Epidermal melanocyte (primary cell): ENCODE data around the gene DGKI.

Source experiments
- DNase-seq: peaks from one replicate; pipeline ENCODE4 v3.0.0; 2011; ENCODE audit warnings: low spot score; ENCODE audit not compliant: insufficient read length

DGKI gene

DNA sequence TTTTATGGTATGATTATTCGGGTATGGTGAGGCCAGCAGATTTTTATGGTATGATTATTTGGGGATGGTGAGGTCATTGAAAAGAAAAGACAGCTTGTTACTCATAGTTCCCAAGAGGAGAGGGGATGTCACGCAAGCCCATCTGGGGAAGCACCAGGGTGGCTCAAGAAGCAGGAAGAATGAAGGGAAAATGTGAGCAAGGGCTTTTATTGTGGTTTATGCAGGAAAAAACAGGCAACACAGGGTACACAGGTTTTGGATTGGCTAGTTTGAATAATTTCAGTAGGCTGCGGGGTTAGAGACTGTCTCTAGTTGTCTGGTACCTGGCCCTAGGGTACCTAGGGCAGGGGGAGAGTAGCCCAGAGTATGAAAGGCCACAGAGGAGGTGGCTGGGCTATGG, 26.8 kb upstream of the DGKI start:
- no peak for DNase-seq

DNA sequence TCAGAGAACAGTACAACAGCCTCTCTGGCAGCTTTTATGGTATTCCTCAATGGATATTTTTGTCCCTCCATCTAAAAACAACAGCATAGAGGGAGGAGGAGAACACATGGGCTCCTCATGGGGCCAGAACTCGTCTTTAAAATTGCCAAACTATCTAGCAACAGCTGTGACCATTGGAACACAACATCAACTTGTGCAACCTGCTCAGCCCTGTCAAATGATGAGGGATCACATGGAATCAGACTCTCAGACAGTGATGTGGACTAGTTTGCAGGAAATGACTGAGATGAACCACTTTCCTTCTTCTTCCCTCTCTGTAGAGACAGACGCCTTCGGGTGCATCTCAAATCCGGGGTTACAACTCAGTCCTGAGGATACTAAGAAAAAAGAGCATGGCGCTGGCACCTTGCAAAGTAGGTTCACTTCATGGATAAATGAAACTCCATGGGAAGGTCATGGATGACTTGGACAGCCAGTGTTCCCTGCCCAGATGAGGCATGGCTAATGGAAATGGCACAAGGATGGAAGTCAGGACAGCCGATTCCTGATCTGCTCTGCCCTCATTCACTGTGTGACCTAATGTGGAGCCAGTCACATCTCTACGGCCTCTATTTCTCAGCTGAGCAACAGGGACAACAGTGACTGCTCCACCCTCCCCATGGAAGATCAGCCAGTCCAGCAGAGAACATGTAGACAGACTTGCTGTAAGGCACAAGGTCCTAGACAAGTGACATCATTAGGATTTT, 24.6 kb upstream of the DGKI start:
- DNase-seq = no peak

DNA sequence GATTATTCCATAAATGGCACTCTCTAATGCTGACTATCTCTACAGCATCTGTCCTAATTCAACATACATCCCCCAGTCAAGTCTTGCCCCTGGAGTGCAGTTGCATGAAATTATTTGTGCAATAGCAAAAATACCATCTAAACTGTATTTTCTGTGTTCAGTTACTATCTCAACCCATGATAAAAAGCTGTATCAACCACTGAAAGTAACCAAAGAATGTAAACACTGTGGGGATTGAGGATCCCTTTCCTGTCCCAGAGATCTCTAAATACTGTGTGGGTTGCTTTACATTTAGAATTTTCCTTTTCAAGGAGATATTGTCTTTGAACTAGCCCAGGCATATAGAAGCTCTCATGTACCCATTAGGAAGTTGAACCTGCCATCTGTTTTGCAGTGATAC, 23.9 kb upstream of the DGKI start:
- DNase-seq = no peak

DNA sequence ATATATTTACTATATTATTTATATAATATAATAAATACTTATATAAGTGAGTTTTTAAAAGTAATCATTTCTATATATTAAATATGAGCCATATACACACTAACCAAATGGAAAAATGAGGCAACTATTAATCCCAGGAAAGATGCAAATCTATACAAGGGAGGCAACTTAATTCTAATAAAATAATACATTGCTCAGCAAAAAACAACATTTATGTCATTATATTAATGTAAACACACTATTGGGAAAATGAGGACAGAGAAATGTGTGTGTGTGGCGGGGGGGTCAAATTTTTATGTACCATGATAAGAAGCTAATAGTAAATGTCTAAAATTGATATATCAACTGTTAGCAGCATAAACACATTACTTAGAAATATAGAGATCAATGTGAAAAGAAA, 23.3 kb upstream of the DGKI start:
- no peak for DNase-seq

DNA sequence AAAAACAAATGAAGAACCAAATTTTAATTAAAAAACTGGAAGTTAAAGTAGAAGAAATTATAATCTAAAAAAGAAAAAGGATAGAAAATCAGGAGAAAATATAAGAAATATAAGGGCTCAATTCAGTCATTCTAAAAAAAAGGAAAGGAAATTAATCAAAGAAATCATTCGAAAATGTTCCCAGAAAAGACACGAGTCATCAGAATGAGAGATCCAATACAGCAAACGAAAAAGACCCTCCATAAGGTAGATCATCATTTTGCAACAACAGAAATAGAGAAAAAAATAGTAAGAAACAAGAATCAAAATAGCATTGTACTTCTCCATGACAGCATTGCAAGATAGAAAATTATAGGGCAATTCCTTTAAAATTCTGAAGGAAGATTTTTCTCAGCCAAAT, 22.5 kb upstream of the DGKI start:
- no peak for DNase-seq

DNA sequence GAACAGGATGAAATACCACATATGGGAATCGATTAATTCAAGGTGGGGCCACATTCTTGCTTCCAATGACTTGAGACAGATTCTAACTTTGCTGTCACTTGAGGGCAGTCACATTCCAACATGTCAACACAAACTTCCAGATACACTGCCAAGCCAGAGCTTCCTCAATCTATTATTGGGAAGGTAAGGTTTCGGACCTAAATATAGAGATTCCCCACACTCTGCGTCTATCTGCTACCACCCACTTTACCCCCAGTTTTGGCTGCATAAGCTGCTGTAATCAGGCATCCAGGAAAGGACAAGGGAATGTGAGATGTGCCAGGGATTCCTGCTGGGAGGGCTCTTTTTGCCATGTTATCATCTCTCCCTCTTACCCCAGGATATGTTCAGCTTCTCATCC, 20.5 kb upstream of the DGKI start:
- DNase-seq = no peak

DNA sequence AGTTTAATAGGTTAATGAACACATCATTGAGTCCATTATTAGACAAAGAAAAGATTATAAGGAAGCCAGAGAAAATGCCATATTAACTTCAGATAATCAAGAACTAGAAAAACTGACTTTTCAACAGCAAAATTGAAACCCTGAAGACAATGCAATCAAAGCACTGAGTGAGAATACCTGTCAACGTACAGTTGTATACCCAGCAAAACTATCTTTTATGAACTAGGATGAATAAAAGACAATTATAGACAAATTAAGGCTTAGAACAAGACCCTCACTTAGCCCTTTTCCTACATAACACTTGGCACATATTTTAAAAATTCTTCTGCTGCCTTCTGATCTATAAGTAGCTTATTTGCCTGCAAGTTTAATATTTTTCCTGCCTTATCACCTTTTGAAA, 19.0 kb upstream of the DGKI start:
- no peak for DNase-seq

DNA sequence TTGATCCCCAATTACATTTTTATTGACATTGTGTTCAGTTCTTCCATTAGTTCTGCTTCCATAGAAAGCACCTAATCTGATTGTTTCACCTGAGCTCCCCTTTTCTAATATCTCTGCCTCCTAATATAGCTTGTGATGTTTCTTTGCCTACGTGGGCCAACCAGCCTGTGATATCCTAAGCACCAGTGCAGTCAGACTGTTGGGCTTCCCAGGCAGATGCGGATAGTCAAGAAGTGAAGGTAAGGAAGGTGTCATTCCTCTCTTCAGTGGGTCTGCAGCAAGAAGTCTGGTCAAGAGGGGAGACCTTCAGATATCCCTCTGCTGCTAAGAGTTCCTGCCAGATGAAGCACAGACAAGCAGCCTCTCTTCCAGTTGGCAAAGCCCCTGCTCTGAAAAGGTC, 16.2 kb upstream of the DGKI start:
- DNase-seq = no peak

DNA sequence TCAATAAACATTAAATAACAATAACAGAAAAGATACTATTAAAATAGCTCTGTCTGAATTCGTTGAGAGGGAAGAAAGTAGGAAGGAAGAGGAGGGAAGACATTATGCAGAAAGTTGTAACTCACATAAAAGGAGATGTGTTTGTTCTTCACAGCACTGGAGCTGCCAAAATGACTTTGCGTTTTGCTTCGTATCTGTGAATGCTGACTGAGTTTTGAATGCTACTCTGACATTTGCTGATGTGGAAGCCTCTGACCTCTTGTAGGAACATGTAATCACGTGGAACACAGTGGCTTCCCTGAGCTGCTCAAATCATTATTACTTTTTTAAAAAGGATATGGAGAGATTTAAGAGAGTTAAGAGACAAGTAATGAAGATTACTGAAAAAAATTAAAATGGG, 15.6 kb upstream of the DGKI start:
- no peak for DNase-seq

DNA sequence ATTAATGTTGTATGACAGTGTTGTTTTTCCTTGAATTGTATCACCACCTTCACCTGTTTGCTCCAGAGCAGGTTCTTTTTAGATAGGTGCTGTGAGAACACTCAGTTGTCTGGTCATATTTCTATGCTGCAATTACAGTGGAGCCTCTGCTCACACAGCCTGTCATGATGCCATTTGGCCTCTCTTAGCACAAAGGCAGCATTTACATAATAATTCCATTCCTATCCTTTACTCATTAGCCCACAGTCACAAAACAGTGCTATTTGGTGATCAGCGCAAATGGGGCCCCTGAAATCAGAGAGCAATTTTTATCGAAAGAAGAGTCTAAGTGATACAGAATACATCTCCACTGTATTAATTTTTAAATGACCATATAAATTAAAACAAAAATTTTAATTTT, 13.8 kb upstream of the DGKI start:
- no peak for DNase-seq

DNA sequence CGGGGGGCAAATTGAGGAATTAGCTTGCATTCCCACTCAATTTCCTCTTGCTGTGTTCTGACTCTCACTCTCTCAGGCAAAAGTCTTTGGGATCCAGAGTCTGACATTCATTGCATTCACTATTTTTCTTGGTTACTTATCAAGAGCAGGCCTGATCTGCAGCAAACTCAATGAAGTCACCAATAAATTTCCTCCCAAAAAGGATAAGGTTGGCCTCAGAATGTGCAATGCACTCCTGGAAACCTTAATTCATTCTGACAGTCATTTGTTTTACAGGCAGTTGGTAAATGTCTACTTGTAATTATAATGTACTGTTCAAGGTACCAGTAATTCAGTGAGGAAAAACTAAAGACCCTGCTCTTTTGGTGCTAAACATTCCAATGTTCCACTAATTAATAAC, 6.3 kb upstream of the DGKI start:
- DNase-seq = no peak

DNA sequence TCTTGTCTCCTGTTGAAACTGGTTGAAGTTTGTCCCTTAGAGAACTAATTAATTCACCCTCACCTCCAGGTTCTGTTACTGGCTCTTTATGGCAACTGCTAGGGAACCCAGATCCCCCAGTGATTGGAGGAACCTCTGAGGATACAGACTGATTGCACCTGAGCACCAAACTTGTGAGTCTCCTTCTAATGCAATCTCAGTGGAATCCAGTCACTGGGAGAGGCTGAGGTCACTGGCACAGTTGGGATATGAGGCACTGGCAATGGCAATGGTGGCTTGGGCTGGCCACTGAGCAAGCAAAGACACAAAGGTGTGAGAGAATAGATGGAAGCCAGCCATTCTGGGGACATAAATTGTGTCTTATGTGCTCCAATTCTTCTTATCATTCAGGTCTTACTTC, 5.3 kb upstream of the DGKI start:
- DNase-seq = no peak

DNA sequence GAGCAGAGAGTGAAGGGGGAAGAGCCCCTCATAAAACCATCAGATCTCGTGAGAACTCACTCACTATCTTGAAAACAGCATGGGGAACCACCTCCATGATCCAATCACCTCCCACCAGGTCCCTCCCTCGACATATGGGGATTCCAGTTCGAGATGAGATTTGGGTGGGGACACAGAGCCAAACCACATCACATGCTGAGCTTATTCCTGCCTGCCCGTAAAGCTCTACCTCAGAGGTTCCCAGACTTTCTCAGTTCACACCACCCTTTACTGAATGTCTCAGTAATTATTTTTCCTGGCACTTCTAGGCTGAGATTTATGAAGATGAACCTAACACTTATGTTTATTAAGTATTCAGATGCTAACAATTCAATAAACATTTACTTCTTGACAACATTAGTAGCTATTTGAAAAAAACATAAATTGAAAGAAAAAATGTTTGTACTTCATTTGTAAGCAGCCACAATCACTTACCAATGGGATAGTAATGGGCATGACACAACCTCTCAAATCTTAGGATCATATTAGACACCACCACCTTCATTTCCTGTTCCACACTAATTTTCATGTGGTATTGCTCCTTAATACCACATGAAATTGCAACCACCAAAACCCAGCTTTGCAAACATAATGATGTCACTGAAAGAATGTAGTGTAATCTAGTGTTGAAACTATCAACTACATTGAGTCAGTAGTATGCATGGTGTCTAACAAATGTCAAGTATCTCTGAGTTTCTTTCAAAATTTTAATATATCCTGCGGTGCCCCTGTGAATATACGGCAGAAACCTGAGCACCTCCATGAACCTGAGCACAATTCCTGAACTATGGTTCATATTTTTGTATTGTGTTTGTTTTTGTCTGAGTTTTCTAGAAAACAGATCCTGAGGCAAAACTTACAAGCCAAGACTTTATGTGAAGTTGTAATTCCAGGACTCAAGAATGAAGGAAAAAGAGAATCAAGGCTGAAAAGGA, 4.5 kb upstream of the DGKI start:
- no peak for DNase-seq

DNA sequence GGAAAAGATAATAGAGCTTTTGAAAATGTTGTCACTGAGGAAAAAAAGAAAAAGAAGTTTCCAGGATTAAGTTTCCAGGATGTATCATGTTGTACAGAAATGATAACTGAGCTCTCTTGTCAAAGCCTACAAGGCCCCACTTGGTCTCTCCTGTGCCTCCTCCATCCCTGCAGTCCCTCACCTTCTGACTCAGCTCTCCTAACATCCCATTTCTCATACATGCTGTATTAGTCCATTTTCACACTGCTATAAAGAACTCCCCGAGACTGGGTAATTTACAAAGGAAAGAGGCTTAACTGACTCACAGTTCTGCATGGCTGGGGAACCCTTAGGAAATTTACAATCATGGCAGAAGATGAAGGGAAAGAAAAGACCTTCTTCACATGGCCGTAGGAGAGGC, 3.8 kb upstream of the DGKI start:
- no peak for DNase-seq

DNA sequence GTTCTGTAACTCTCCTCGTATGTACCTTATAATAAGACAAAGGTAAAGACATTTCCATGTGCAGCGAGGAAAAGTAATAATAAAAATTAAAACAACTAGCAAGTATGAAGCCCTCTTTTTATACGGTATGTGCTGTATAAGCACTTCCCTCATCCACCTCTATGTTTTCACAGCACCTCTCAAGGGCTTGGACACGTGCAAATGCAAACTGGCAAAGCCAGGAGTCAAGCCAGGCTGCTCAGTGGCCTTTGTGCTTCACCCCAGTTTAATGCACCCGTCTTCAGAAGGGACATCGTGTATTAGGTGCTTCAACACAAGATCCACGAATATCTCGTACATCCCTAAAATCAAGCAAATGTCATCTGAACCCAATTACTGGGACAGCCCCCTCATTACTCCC, 1.3 kb upstream of the DGKI start:
- no peak for DNase-seq

DNA sequence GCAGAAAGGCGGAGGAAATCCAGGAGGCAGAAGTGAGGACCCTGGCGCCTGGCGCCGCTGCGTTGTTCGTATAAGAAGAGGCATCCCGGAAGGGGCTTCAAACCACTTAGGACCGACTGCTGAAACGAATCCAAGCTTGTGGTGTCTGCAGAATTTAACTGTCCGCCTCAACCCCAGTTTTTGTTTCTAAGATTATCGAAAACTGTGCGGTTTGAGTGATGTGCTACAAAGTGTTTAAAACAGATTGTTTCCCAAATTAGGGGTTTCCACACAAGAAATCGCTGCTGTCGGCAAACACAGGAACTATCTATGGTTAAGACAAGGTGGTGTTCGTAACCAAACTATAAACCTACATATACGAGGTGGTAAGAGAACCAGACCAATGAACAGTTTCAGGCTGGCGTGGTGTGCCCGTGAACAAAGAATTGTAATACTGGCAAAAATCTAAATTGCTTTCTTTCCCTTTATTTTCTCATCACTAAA, 835 bp upstream of the DGKI start:
- DNase-seq = no peak

DNA sequence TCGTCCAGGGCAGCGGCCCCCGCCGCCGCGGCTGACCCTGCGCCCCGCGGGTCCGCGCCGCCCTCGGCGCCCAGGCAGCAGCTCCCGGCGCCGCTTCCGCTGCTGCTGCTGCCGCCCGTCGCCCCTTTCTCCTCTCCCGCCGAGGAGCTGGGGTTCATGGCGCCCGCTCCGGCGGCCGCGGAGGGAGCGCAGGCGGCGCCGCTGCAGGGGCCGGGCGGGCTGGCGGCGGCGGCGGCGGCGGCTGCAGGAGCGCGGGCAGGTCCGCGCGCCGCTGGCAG, 286 bp downstream of the DGKI start:
- no peak for DNase-seq

DNA sequence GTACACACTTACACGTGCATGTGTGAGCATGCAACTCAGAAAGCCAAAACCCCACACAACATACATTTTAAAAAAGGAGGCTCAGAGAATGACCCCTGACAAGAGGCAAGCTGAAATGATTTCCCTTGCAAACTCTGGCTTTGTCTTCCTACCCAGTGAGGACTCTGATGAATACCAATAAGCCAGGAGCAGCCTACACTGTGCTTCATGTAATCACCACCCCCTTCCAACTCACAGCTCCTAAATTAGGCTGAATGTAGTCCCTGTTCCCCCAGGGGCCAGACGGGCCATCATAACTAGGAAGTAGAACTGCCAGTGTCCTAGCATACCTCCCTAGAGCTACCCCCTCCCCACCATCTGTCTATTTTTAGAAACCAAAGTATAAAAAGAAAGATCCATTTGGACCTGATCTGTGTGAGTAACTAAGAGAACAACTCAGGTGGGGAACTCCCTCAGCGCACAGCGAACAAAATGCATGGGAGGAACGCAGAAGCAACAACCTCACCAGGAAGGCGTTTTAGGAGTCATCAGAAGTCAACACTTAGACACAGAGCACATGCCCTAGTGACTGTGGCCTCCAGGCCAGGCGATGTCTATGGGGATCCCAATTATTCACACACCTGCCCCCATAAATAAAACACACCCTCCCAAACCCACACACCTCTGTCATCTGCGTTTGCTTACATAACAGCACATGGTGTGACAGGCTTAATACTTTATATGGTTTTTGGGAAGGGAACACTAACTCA, 1.9 kb downstream of the DGKI start:
- no peak for DNase-seq

DNA sequence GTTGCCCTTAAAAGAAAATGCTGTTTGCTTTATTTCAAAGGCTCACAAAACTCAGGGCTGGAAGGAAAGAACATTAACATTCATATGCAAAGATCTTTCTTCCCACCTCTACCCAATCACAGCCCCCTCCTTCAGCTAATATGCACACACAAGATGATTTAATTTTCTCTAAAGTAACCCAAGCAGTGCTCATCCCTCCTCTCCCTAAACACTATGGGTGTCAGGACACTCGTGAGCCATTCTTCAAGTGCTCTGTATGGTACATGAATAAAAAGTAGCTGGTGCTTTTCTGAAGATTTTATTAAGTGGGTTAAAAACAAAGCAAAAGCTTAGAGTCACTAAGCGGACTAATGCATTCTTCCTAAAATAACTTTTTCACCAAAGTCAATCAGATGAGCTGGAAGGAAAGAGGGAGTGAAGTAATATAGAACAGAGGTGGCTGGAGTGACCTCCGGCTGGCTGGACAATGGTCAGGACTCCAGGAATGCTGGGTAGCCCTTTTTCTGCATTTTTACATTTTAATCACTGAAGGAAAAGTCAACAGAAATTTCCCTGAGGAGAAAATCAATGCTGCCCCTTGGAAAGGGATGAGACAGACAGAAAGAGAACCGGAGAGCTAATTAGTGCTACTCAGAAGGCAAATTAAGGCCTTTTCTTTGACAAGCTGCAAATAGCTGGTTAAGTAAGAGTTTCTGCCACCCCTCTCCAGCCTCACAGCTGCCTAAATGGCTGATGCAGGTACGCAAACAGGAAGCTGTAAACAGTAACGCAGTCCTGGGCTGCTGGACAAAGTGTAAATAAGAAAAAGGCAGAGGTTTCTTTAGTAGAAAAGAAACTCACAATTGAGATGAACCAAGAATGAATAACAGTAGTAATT, 6.6 kb downstream of the DGKI start:
- no peak for DNase-seq

DNA sequence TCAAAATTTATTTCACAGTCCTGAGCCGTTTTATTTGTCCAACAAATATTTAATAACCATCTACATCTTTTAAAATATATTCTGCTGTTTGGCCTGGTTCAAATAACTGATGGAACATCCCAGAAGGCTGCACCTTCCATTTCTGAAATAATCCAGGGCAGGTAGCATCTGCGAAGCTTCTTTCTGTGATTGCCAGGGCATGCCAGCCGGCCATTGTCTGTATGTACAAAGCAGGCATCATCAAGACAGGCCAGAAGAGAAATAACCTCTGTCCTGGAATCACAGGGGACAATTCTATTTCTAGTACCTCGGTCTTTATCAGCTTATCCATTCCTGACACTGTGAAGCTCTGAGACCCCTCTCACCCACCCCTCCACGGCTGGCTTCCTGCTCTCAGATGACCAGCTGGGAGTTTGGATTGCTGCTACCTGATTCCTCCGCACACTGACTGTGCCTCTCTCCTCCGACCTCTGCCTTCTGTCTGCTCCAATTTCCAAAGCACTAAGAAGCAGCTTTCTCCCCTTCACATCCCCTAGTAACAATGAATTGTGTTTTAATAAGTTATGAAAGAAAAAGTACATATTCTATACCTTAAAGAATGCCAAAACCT, 8.0 kb downstream of the DGKI start:
- no peak for DNase-seq

DNA sequence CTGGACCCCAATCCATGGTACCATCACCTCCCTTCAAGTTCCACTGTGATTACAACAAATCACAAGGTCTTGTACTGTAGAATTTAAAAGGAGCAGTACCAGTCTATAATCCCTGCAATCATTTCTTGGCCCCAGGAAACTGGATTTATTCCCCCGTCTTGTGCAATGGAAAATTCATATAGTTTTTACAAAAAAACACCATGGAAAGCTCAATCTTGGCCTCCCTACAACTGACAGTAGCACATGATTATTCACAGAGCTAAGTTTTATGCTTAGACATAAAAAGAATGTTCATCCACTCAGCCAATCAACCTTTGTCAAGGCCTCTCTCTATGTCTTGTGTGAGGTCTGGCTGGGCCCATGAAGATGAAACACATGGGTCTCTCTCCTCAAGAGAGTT, 10.2 kb downstream of the DGKI start:
- no peak for DNase-seq
